GM23338 (cell line): Measurements from ENCODE around the gene NDUFA12. TPM values are rescaled to one million over a fixed set of nuclear protein-coding genes. Genes with fewer than 3 reads are reported as not detected.

Experiments
- ATAC-seq: fragments of 200-7000 bp; cut with Tn5 transposase; 3 replicates; pipeline ENCODE4 v1.9.1; 2020
- DNase-seq: peaks from one replicate; pipeline ENCODE4 v3.0.0-alpha.2; 2015; ENCODE audit warnings: low spot score
- H2AFZ ChIP-seq: fragments of 200-600 bp; sonication (generic); 2 replicates; pipeline ENCODE4 v1.8.0; 2016; ENCODE audit warnings: antibody characterized with exemption, mild to moderate bottlenecking, moderate library complexity
- H3F3A ChIP-seq: fragments of 200-600 bp; sonication (generic); replicated peaks from 2 replicates; pipeline ENCODE4 v1.8.0; 2017; ENCODE audit warnings: antibody characterized with exemption, mixed run types, low read depth
- H3K27ac ChIP-seq: fragments of 200-600 bp; sonication (generic); 2 replicates; pipeline ENCODE4 v1.6.1; 2016; ENCODE audit warnings: low read depth
- H3K27me3 ChIP-seq: fragments of 200-600 bp; sonication (generic); 2 replicates; pipeline ENCODE4 v1.8.0; 2016; ENCODE audit warnings: mild to moderate bottlenecking, mixed run types, moderate library complexity; ENCODE audit not compliant: insufficient read depth
- H3K36me3 ChIP-seq: fragments of 200-600 bp; sonication (generic); 2 replicates; pipeline ENCODE4 v1.8.0; 2016; ENCODE audit warnings: mild to moderate bottlenecking; ENCODE audit not compliant: insufficient read depth
- H3K4me1 ChIP-seq: fragments of 200-600 bp; sonication (generic); 2 replicates; pipeline ENCODE4 v1.8.0; 2016; ENCODE audit warnings: mild to moderate bottlenecking, moderate library complexity; ENCODE audit not compliant: insufficient read depth
- H3K4me2 ChIP-seq: fragments of 200-600 bp; sonication (generic); 2 replicates; pipeline ENCODE4 v1.7.1; 2017; ENCODE audit warnings: mixed run types
- H3K4me3 ChIP-seq: fragments of 200-600 bp; sonication (generic); 2 replicates; pipeline ENCODE4 v1.6.1; 2016; ENCODE audit warnings: mixed run types
- H3K79me2 ChIP-seq: fragments of 200-600 bp; sonication (generic); replicated peaks from 2 replicates; pipeline ENCODE4 v1.8.0; 2017; ENCODE audit warnings: mild to moderate bottlenecking; ENCODE audit not compliant: insufficient read depth
- H3K9me2 ChIP-seq: fragments of 200-600 bp; sonication (generic); 2 replicates; pipeline ENCODE4 v1.8.0; 2017; ENCODE audit not compliant: insufficient read depth
- H4K20me1 ChIP-seq: fragments of 200-600 bp; sonication (generic); replicated peaks from 2 replicates; pipeline ENCODE4 v1.8.0; 2017; ENCODE audit warnings: mild to moderate bottlenecking; ENCODE audit not compliant: insufficient read depth
- H3K27ac Mint-ChIP-seq: 2 replicates; pipeline ENCODE4 v1.8.0; 2020; ENCODE audit warnings: inconsistent platforms, mild to moderate bottlenecking, moderate library complexity, mixed read lengths
- H3K27me3 Mint-ChIP-seq: 3 replicates; pipeline ENCODE4 v1.8.0; 2022; ENCODE audit warnings: low read depth, mild to moderate bottlenecking, moderate library complexity, mixed read lengths, inconsistent platforms; ENCODE audit not compliant: insufficient read depth, poor library complexity
- H3K36me3 Mint-ChIP-seq: 3 replicates; pipeline ENCODE4 v1.8.0; 2021; ENCODE audit warnings: low read depth, mild to moderate bottlenecking, inconsistent platforms, moderate library complexity, mixed read lengths
- H3K4me1 Mint-ChIP-seq: 3 replicates; pipeline ENCODE4 v1.8.0; 2020; ENCODE audit warnings: mild to moderate bottlenecking, inconsistent platforms, mixed read lengths
- H3K4me3 Mint-ChIP-seq: 3 replicates; pipeline ENCODE4 v1.8.0; 2021; ENCODE audit warnings: moderate library complexity, mild to moderate bottlenecking, inconsistent platforms, mixed read lengths
- H3K9me3 Mint-ChIP-seq: 3 replicates; pipeline ENCODE4 v1.8.0; 2020; ENCODE audit warnings: moderate library complexity, mild to moderate bottlenecking, inconsistent platforms, mixed read lengths
- CREB1 ChIP-seq: fragments of 250-450 bp; sonication (Bioruptor Pico); IDR thresholded peaks from 2 replicates; pipeline ENCODE4 v1.5.0; 2020; ENCODE audit warnings: low read depth, mild to moderate bottlenecking, moderate library complexity
- EZH2 ChIP-seq: fragments of 200-600 bp; sonication (generic); IDR thresholded peaks from one replicate; pipeline ENCODE4 v1.8.0; 2017; ENCODE audit warnings: antibody characterized with exemption, mild to moderate bottlenecking, low read depth; ENCODE audit not compliant: unreplicated experiment
- EZH2phosphoT487 ChIP-seq: fragments of 200-600 bp; sonication (generic); IDR thresholded peaks from one replicate; pipeline ENCODE4 v1.8.1; 2018; ENCODE audit warnings: antibody characterized with exemption; ENCODE audit not compliant: unreplicated experiment
- JUNB ChIP-seq: IDR thresholded peaks from one replicate; pipeline ENCODE4 v1.6.1; 2016; ENCODE audit warnings: antibody characterized with exemption; ENCODE audit not compliant: unreplicated experiment
- NANOG ChIP-seq: IDR thresholded peaks from 2 replicates; pipeline ENCODE4 v1.6.1; 2016; ENCODE audit warnings: antibody characterized with exemption, borderline replicate concordance
- POLR2AphosphoS5 ChIP-seq: IDR thresholded peaks from 2 replicates; pipeline ENCODE4 v1.6.1; 2016; ENCODE audit warnings: antibody characterized with exemption, low read depth
- STAT1 ChIP-seq: IDR thresholded peaks from one replicate; pipeline ENCODE4 v1.6.1; 2016; ENCODE audit warnings: antibody characterized with exemption; ENCODE audit not compliant: unreplicated experiment
- ZNF114 ChIP-seq: fragments of 250-450 bp; sonication (Bioruptor Pico); IDR thresholded peaks from 2 replicates; pipeline ENCODE4 v1.5.0; 2020; ENCODE audit warnings: mild to moderate bottlenecking, moderate library complexity
- ZNF331 ChIP-seq: fragments of 250-450 bp; sonication (Bioruptor Pico); IDR thresholded peaks from 2 replicates; pipeline ENCODE4 v1.5.0; 2020; ENCODE audit warnings: low read depth, mild to moderate bottlenecking, moderate library complexity
- polyA plus RNA-seq: library from polyadenylated mRNA; unstranded; fragments of >200 nt; fragmentation: Nextera tagmentation; extraction: Ambion mirVana; gene quantifications from 2 replicates; pipeline ENCODE4 v1.2.1, GENCODE V29; 2016
- total RNA-seq: library from RNA; depleted of rRNA; stranded (reverse); fragments of >200 nt; shearing (Covaris generic); gene quantifications from 2 replicates; pipeline ENCODE4 v1.2.3, GENCODE V29; 2014
- TF ChIP-seq, protein P1 (sequence below), 2 experiments: fragments of 200-600 bp in 1 of 2; sonication (generic) in 1 of 2; conservative IDR thresholded peaks; 2 replicates each; pipeline versions ENCODE4 v1.5.1 to v1.6.1; 2016 to 2017; ENCODE audit warnings: antibody characterized with exemption in 2 of 2, low read depth in 2 of 2, mild to moderate bottlenecking in 2 of 2, moderate library complexity in 1 of 2
- TF ChIP-seq, protein P2 (sequence below): fragments of 250-450 bp; sonication (Bioruptor Pico); IDR thresholded peaks from 2 replicates; pipeline ENCODE4 v1.5.0; 2020; ENCODE audit warnings: mild to moderate bottlenecking, moderate library complexity
- TF ChIP-seq, protein P3 (sequence below): IDR thresholded peaks from one replicate; pipeline ENCODE4 v1.6.1; 2018; ENCODE audit warnings: antibody characterized with exemption; ENCODE audit not compliant: unreplicated experiment
- TF ChIP-seq, protein P4 (sequence below): IDR thresholded peaks from 2 replicates; pipeline ENCODE4 v1.6.1; 2016; ENCODE audit warnings: antibody characterized with exemption

NDUFA12 gene
- total and polyA plus RNA-seq, 2 experiments from 2014 or later, result 84.9 to 386 TPM

DNA sequence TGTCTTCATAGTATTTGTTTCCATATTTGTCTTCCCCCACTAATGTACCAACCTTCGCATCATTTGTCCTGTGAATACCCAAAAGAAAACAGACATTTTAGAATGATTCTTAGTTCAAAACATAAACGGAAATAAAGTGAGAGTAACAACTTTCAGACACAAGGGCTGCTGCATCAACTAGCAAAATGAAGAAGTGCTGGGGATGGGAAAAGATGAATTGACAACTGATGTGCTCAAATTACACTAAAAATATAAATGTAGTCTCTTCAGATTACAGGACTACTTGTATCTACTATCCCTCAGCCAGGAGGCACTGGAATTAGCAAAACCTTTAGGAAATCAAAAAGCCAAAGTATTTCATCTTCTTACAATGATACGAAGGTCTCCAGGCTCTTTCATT lies 743 bp downstream of the NDUFA12 start:
- no peaks in the 10 kb centered on the region for H3F3A ChIP-seq
- H3K4me2 ChIP-seq, result peak overlapping the region; percentile 83
- Mint-ChIP-seq H3K27me3 (peaks cover 9% of the 10 kb centered on the region), H3K4me3 (peak overlapping the region; percentile 97), H3K36me3 (peaks cover 7% of the 10 kb centered on the region; the same call in 1 of the 3 replicates), H3K4me1 (peaks cover 4% of the 10 kb centered on the region), H3K27ac (peak overlapping the region; percentile 96), H3K9me3 (0 out of 3 replicates have a peak, but pooled peaks cover 3% of the 10 kb centered on the region)
- no peaks in the 10 kb centered on the region; the same call in none of the 2 replicates for H4K20me1 ChIP-seq
- H3K4me3 ChIP-seq, result peak overlapping the region; percentile 80
- peaks cover 44% of the 10 kb centered on the region for H3K79me2 ChIP-seq
- H3K9me2 ChIP-seq, result no peaks in the 10 kb centered on the region
- peak overlapping the region; percentile 77 for H2AFZ ChIP-seq
- H3K27me3 ChIP-seq, result no peaks in the 10 kb centered on the region
- TF ChIP-seq, protein P1, sequence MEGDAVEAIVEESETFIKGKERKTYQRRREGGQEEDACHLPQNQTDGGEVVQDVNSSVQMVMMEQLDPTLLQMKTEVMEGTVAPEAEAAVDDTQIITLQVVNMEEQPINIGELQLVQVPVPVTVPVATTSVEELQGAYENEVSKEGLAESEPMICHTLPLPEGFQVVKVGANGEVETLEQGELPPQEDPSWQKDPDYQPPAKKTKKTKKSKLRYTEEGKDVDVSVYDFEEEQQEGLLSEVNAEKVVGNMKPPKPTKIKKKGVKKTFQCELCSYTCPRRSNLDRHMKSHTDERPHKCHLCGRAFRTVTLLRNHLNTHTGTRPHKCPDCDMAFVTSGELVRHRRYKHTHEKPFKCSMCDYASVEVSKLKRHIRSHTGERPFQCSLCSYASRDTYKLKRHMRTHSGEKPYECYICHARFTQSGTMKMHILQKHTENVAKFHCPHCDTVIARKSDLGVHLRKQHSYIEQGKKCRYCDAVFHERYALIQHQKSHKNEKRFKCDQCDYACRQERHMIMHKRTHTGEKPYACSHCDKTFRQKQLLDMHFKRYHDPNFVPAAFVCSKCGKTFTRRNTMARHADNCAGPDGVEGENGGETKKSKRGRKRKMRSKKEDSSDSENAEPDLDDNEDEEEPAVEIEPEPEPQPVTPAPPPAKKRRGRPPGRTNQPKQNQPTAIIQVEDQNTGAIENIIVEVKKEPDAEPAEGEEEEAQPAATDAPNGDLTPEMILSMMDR (conservative IDR thresholded peaks at IDR 0.05; ENCODE audit: low read depth in 2 of 2), result no peak
- TF ChIP-seq EZH2phosphoT487 (no peak), ZNF331 (CRISPR knock-in tag) (no peak), ZNF114 (CRISPR knock-in tag) (no peak), STAT1 (no peak), EZH2 (no peak), NANOG (no peak), CREB1 (no peak), JUNB (no peak), POLR2AphosphoS5 (no peak)
- TF ChIP-seq, protein P2, sequence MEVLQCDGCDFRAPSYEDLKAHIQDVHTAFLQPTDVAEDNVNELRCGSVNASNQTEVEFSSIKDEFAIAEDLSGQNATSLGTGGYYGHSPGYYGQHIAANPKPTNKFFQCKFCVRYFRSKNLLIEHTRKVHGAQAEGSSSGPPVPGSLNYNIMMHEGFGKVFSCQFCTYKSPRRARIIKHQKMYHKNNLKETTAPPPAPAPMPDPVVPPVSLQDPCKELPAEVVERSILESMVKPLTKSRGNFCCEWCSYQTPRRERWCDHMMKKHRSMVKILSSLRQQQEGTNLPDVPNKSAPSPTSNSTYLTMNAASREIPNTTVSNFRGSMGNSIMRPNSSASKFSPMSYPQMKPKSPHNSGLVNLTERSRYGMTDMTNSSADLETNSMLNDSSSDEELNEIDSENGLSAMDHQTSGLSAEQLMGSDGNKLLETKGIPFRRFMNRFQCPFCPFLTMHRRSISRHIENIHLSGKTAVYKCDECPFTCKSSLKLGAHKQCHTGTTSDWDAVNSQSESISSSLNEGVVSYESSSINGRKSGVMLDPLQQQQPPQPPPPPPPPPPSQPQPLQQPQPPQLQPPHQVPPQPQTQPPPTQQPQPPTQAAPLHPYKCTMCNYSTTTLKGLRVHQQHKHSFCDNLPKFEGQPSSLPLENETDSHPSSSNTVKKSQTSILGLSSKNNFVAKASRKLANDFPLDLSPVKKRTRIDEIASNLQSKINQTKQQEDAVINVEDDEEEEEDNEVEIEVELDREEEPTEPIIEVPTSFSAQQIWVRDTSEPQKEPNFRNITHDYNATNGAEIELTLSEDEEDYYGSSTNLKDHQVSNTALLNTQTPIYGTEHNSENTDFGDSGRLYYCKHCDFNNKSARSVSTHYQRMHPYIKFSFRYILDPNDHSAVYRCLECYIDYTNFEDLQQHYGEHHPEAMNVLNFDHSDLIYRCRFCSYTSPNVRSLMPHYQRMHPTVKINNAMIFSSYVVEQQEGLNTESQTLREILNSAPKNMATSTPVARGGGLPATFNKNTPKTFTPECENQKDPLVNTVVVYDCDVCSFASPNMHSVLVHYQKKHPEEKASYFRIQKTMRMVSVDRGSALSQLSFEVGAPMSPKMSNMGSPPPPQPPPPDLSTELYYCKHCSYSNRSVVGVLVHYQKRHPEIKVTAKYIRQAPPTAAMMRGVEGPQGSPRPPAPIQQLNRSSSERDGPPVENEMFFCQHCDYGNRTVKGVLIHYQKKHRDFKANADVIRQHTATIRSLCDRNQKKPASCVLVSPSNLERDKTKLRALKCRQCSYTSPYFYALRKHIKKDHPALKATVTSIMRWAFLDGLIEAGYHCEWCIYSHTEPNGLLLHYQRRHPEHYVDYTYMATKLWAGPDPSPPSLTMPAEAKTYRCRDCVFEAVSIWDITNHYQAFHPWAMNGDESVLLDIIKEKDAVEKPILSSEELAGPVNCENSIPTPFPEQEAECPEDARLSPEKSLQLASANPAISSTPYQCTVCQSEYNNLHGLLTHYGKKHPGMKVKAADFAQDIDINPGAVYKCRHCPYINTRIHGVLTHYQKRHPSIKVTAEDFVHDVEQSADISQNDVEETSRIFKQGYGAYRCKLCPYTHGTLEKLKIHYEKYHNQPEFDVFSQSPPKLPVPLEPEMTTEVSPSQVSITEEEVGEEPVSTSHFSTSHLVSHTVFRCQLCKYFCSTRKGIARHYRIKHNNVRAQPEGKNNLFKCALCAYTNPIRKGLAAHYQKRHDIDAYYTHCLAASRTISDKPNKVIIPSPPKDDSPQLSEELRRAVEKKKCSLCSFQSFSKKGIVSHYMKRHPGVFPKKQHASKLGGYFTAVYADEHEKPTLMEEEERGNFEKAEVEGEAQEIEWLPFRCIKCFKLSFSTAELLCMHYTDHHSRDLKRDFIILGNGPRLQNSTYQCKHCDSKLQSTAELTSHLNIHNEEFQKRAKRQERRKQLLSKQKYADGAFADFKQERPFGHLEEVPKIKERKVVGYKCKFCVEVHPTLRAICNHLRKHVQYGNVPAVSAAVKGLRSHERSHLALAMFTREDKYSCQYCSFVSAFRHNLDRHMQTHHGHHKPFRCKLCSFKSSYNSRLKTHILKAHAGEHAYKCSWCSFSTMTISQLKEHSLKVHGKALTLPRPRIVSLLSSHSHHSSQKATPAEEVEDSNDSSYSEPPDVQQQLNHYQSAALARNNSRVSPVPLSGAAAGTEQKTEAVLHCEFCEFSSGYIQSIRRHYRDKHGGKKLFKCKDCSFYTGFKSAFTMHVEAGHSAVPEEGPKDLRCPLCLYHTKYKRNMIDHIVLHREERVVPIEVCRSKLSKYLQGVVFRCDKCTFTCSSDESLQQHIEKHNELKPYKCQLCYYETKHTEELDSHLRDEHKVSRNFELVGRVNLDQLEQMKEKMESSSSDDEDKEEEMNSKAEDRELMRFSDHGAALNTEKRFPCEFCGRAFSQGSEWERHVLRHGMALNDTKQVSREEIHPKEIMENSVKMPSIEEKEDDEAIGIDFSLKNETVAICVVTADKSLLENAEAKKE (CRISPR knock-in tag), result no peak
- TF ChIP-seq, protein P3, sequence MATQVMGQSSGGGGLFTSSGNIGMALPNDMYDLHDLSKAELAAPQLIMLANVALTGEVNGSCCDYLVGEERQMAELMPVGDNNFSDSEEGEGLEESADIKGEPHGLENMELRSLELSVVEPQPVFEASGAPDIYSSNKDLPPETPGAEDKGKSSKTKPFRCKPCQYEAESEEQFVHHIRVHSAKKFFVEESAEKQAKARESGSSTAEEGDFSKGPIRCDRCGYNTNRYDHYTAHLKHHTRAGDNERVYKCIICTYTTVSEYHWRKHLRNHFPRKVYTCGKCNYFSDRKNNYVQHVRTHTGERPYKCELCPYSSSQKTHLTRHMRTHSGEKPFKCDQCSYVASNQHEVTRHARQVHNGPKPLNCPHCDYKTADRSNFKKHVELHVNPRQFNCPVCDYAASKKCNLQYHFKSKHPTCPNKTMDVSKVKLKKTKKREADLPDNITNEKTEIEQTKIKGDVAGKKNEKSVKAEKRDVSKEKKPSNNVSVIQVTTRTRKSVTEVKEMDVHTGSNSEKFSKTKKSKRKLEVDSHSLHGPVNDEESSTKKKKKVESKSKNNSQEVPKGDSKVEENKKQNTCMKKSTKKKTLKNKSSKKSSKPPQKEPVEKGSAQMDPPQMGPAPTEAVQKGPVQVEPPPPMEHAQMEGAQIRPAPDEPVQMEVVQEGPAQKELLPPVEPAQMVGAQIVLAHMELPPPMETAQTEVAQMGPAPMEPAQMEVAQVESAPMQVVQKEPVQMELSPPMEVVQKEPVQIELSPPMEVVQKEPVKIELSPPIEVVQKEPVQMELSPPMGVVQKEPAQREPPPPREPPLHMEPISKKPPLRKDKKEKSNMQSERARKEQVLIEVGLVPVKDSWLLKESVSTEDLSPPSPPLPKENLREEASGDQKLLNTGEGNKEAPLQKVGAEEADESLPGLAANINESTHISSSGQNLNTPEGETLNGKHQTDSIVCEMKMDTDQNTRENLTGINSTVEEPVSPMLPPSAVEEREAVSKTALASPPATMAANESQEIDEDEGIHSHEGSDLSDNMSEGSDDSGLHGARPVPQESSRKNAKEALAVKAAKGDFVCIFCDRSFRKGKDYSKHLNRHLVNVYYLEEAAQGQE, result no peak
- TF ChIP-seq, protein P4, sequence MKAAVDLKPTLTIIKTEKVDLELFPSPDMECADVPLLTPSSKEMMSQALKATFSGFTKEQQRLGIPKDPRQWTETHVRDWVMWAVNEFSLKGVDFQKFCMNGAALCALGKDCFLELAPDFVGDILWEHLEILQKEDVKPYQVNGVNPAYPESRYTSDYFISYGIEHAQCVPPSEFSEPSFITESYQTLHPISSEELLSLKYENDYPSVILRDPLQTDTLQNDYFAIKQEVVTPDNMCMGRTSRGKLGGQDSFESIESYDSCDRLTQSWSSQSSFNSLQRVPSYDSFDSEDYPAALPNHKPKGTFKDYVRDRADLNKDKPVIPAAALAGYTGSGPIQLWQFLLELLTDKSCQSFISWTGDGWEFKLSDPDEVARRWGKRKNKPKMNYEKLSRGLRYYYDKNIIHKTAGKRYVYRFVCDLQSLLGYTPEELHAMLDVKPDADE, result no peak
- H3K36me3 ChIP-seq, result peaks cover 5% of the 10 kb centered on the region; the same call in 1 of the 2 replicates
- no peak for DNase-seq
- ATAC-seq, result no peak
- peak overlapping the region; percentile 72 for H3K27ac ChIP-seq
- H3K4me1 ChIP-seq, result no peaks in the 10 kb centered on the region
